HL-60/S4 treated with retinoic acid at 250 ng/mL for 4 days and 3 days (cell line): ENCODE measurements around the gene IL15.
"Not testable (repeated sequence)": the region's sequence is repeated elsewhere in the genome, so short reads cannot be mapped to it uniquely, and the experiment has no call there.

ENCODE experiments used
- in situ Hi-C: fragments of 300-500 bp; cut with MboI; formaldehyde crosslinking; loops from 2 replicates; pipeline ENCODE4 v1.7.0; 2022; ENCODE audit warnings: low sequenced_read_pairs

IL15 gene

GRCh38 chr4:141697116-141697515, 60.7 kb downstream of the IL15 start:
- in situ Hi-C loops, result no loop called here

GRCh38 chr4:141702472-141703182, 66.2 kb downstream of the IL15 start:
- in situ Hi-C loops, result no loop called here

GRCh38 chr4:141703497-141703896, 67.1 kb downstream of the IL15 start:
- in situ Hi-C loops, result no loop called here

- in situ Hi-C loops, result no loop called here
Observed at GRCh38 chr4:141705048-141705746, 68.8 kb downstream of the IL15 start.

- in situ Hi-C loops, result no loop called here
Observed at GRCh38 chr4:141705747-141706377, 69.5 kb downstream of the IL15 start.

- in situ Hi-C loops, result no loop called here
Observed at GRCh38 chr4:141706445-141706844, 70.1 kb downstream of the IL15 start.

GRCh38 chr4:141711211-141711610, 74.8 kb downstream of the IL15 start:
- in situ Hi-C loops, result no loop called here

- in situ Hi-C loops, result no loop called here
Observed at GRCh38 chr4:141713185-141713584, 76.8 kb downstream of the IL15 start.

GRCh38 chr4:141713771-141714445, 77.5 kb downstream of the IL15 start:
- in situ Hi-C loops, result no loop called here

- in situ Hi-C loops, result no loop called here
Observed at GRCh38 chr4:141719585-141719984, 83.2 kb downstream of the IL15 start.

GRCh38 chr4:141721174-141721573, 84.8 kb downstream of the IL15 start:
- in situ Hi-C loops, result no loop called here

- in situ Hi-C loops, result no loop called here
Observed at GRCh38 chr4:141724646-141725045, 88.3 kb downstream of the IL15 start.

- in situ Hi-C loops, result no loop called here
Observed at GRCh38 chr4:141727420-141727819, 91.0 kb downstream of the IL15 start.

GRCh38 chr4:141730805-141731204, 94.4 kb downstream of the IL15 start:
- in situ Hi-C loops, result no loop called here

GRCh38 chr4:141731481-141731880, 95.1 kb downstream of the IL15 start:
- in situ Hi-C loops, result no loop called here

- in situ Hi-C loops, result no loop called here
Observed at GRCh38 chr4:141739636-141740035, 103.3 kb downstream of the IL15 start.

GRCh38 chr4:141746026-141746425, 109.6 kb downstream of the IL15 start:
- in situ Hi-C loops, result no loop called here

GRCh38 chr4:141751806-141752205, 115.4 kb downstream of the IL15 start:
- in situ Hi-C loops, result not testable (repeated sequence)

- in situ Hi-C loops, result no loop called here
Observed at GRCh38 chr4:141757287-141757686, 120.9 kb downstream of the IL15 start.

- in situ Hi-C loops, result no loop called here
Observed at GRCh38 chr4:141759796-141760425, 123.5 kb downstream of the IL15 start.

GRCh38 chr4:141761926-141762325, 125.5 kb downstream of the IL15 start:
- in situ Hi-C loops, result no loop called here
